HepG2 (cell line): ENCODE data around the gene GZF1. TPM values are rescaled to one million over a fixed set of nuclear protein-coding genes. Genes with fewer than 3 reads are reported as not detected.

Experiments used
- ELK4 ChIP-seq: sonication (generic); formaldehyde crosslinking; IDR thresholded peaks from 2 replicates; pipeline ENCODE4 v1.9.0; 2021; ENCODE audit warnings: missing genetic modification reagents, borderline replicate concordance
- KAT2B ChIP-seq: fragments of 150-350 bp; IDR thresholded peaks from 2 replicates; pipeline ENCODE4 v1.6.1; 2014; ENCODE audit warnings: low read depth, low read length, borderline replicate concordance
- MXI1 ChIP-seq: IDR thresholded peaks from 3 replicates; pipeline ENCODE4 v1.6.1; 2012; ENCODE audit warnings: low read depth, low read length, inconsistent platforms, borderline replicate concordance
- NFE2L1 ChIP-seq: sonication (generic); formaldehyde crosslinking; IDR thresholded peaks from 2 replicates; pipeline ENCODE4 v1.4.0; 2020; ENCODE audit warnings: missing genetic modification reagents, mild to moderate bottlenecking, borderline replicate concordance
- NFYB ChIP-seq: sonication (generic); formaldehyde crosslinking; IDR thresholded peaks from 2 replicates; pipeline ENCODE4 v1.4.0; 2020; ENCODE audit warnings: missing genetic modification reagents
- PAX8 ChIP-seq: sonication (generic); formaldehyde crosslinking; IDR thresholded peaks from 2 replicates; pipeline ENCODE4 v1.8.0; 2022; ENCODE audit warnings: mild to moderate bottlenecking, missing genetic modification reagents, borderline replicate concordance
- SMARCC2 ChIP-seq: fragments of 450-650 bp; IDR thresholded peaks from 2 replicates; pipeline ENCODE4 v1.6.1; 2017; ENCODE audit warnings: antibody characterized with exemption, mild to moderate bottlenecking
- SMYD3 ChIP-seq: sonication (generic); formaldehyde crosslinking; IDR thresholded peaks from 2 replicates; pipeline ENCODE4 v1.8.1; 2023; ENCODE audit warnings: mild to moderate bottlenecking, missing genetic modification reagents
- STAG1 ChIP-seq: sonication (generic); formaldehyde crosslinking; IDR thresholded peaks from 2 replicates; pipeline ENCODE4 v1.4.0; 2020; ENCODE audit warnings: missing genetic modification reagents
- ZBTB7A ChIP-seq: sonication (generic); formaldehyde crosslinking; IDR thresholded peaks from 2 replicates; pipeline ENCODE4 v1.8.0; 2022; ENCODE audit warnings: mild to moderate bottlenecking, missing genetic modification reagents
- ZNF510 ChIP-seq: sonication (generic); formaldehyde crosslinking; IDR thresholded peaks from 2 replicates; pipeline ENCODE4 v1.4.0; 2020; ENCODE audit warnings: low read depth, mild to moderate bottlenecking, missing genetic modification reagents
- ZUFSP ChIP-seq: sonication (generic); formaldehyde crosslinking; IDR thresholded peaks from 2 replicates; pipeline ENCODE4 v1.9.0; 2021; ENCODE audit warnings: missing genetic modification reagents, mild to moderate bottlenecking, borderline replicate concordance
- polyA plus RNA-seq, 8 experiments: library from polyadenylated mRNA; depleted of rRNA in 3 of 8; stranded (reverse) in 7 of 8; unstranded in 1 of 8; fragments of >200 nt; fragmentation: Illumina TruSeq in 4 of 8; extraction: Trizol in 4 of 8; gene quantifications; 2 replicates each; pipeline versions ENCODE4 v1.2.1 to v1.2.3, GENCODE V29; 2011 to 2016; ENCODE audit warnings: low read depth in 4 of 8, missing spikeins in 1 of 8, mixed read lengths in 1 of 8; ENCODE audit not compliant: insufficient read depth in 1 of 8
- total RNA-seq, 5 experiments: library from RNA; depleted of rRNA; stranded (reverse); fragments of >200 nt; fragmentation: Illumina TruSeq; extraction: Trizol; gene quantifications; 2 replicates each; pipeline ENCODE4 v1.2.3, GENCODE V29; 2016; ENCODE audit warnings: low read depth in 1 of 5
- TF ChIP-seq, protein P1 (sequence below): sonication (generic); formaldehyde crosslinking; IDR thresholded peaks from 2 replicates; pipeline ENCODE4 v1.5.0; 2020; ENCODE audit warnings: mild to moderate bottlenecking, missing genetic modification reagents, moderate library complexity
- TF ChIP-seq, protein P2 (sequence below): sonication (generic); formaldehyde crosslinking; IDR thresholded peaks from 2 replicates; pipeline ENCODE4 v1.4.0; 2020; ENCODE audit warnings: missing genetic modification reagents
- TF ChIP-seq, protein P3 (sequence below): sonication (generic); formaldehyde crosslinking; IDR thresholded peaks from 2 replicates; pipeline ENCODE4 v1.8.1; 2022; ENCODE audit warnings: mild to moderate bottlenecking, missing genetic modification reagents
- TF ChIP-seq, protein P4 (sequence below): sonication (generic); formaldehyde crosslinking; IDR thresholded peaks from 2 replicates; pipeline ENCODE4 v1.5.0; 2020; ENCODE audit warnings: mild to moderate bottlenecking, missing genetic modification reagents, borderline replicate concordance

Gene GZF1
- total and polyA plus RNA-seq, 2 of the 13 experiments (the other 11 are each of a cell fraction or from before 2014, with no cell fraction given) = 16.9 to 26.0 TPM

GRCh38 chr20:23358923-23359593 is 2.9 kb upstream of the GZF1 start (continued):
- TF ChIP-seq ZNF510 (CRISPR knock-in tag) (no peak), SMYD3 (CRISPR knock-in tag) (no peak), ZUFSP (CRISPR knock-in tag) (no peak), SMARCC2 (no peak), NFE2L1 (CRISPR knock-in tag) (no peak), PAX8 (CRISPR knock-in tag) (no peak), MXI1 (peak; percentile 89; the same call in 1 of the 3 replicates), KAT2B (no peak), NFYB (CRISPR knock-in tag) (no peak), STAG1 (CRISPR knock-in tag) (no peak), ZBTB7A (no peak), ELK4 (CRISPR knock-in tag) (no peak)
- TF ChIP-seq, protein P1, sequence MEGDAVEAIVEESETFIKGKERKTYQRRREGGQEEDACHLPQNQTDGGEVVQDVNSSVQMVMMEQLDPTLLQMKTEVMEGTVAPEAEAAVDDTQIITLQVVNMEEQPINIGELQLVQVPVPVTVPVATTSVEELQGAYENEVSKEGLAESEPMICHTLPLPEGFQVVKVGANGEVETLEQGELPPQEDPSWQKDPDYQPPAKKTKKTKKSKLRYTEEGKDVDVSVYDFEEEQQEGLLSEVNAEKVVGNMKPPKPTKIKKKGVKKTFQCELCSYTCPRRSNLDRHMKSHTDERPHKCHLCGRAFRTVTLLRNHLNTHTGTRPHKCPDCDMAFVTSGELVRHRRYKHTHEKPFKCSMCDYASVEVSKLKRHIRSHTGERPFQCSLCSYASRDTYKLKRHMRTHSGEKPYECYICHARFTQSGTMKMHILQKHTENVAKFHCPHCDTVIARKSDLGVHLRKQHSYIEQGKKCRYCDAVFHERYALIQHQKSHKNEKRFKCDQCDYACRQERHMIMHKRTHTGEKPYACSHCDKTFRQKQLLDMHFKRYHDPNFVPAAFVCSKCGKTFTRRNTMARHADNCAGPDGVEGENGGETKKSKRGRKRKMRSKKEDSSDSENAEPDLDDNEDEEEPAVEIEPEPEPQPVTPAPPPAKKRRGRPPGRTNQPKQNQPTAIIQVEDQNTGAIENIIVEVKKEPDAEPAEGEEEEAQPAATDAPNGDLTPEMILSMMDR = no peak
- TF ChIP-seq, protein P2, sequence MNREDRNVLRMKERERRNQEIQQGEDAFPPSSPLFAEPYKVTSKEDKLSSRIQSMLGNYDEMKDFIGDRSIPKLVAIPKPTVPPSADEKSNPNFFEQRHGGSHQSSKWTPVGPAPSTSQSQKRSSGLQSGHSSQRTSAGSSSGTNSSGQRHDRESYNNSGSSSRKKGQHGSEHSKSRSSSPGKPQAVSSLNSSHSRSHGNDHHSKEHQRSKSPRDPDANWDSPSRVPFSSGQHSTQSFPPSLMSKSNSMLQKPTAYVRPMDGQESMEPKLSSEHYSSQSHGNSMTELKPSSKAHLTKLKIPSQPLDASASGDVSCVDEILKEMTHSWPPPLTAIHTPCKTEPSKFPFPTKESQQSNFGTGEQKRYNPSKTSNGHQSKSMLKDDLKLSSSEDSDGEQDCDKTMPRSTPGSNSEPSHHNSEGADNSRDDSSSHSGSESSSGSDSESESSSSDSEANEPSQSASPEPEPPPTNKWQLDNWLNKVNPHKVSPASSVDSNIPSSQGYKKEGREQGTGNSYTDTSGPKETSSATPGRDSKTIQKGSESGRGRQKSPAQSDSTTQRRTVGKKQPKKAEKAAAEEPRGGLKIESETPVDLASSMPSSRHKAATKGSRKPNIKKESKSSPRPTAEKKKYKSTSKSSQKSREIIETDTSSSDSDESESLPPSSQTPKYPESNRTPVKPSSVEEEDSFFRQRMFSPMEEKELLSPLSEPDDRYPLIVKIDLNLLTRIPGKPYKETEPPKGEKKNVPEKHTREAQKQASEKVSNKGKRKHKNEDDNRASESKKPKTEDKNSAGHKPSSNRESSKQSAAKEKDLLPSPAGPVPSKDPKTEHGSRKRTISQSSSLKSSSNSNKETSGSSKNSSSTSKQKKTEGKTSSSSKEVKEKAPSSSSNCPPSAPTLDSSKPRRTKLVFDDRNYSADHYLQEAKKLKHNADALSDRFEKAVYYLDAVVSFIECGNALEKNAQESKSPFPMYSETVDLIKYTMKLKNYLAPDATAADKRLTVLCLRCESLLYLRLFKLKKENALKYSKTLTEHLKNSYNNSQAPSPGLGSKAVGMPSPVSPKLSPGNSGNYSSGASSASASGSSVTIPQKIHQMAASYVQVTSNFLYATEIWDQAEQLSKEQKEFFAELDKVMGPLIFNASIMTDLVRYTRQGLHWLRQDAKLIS (CRISPR knock-in tag) = no peak
- TF ChIP-seq, protein P3, sequence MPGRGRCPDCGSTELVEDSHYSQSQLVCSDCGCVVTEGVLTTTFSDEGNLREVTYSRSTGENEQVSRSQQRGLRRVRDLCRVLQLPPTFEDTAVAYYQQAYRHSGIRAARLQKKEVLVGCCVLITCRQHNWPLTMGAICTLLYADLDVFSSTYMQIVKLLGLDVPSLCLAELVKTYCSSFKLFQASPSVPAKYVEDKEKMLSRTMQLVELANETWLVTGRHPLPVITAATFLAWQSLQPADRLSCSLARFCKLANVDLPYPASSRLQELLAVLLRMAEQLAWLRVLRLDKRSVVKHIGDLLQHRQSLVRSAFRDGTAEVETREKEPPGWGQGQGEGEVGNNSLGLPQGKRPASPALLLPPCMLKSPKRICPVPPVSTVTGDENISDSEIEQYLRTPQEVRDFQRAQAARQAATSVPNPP (CRISPR knock-in tag) = no peak
- TF ChIP-seq, protein P4, sequence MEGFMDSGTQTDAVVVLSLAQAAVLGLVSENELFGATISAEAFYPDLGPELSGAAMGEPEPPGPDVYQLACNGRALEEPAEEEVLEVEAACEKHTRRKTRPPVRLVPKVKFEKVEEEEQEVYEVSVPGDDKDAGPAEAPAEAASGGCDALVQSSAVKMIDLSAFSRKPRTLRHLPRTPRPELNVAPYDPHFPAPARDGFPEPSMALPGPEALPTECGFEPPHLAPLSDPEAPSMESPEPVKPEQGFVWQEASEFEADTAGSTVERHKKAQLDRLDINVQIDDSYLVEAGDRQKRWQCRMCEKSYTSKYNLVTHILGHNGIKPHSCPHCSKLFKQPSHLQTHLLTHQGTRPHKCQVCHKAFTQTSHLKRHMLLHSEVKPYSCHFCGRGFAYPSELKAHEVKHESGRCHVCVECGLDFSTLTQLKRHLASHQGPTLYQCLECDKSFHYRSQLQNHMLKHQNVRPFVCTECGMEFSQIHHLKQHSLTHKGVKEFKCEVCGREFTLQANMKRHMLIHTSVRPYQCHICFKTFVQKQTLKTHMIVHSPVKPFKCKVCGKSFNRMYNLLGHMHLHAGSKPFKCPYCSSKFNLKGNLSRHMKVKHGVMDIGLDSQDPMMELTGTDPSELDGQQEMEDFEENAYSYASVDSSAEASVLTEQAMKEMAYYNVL (CRISPR knock-in tag) = no peak
